Measurements from ENCODE around the gene CDK5RAP1.

DNA sequence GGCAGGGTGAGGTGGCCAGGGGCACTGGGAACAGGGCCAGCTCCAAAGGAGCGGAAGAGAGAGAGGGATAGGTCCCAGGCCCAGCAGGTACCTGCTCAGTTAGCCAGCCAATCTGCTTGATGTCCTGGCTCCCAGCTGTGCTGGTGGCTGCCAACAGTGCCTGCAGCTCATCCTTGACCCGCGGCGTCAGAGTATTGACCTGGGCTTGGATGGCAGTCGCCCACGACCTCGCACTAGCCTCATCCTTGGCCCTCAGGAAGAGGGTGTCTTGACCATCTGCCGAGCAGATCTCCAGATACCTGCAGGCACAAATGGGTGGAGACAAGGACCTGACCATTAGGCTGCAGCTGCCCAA is 11.1 kb upstream of the CDK5RAP1 start:
- no peak for TF ChIP-seq CTCF (IDR thresholded peaks at IDR 0.05 in 8 of 11, conservative IDR thresholded peaks at IDR 0.05 in 3 of 11)
- no peak for TF ChIP-seq POLR2A (IDR thresholded peaks at IDR 0.05)

Data from spleen (tissue), 7 donors.